ENCODE measurements around the gene FDXR.

FDXR gene

DNA sequence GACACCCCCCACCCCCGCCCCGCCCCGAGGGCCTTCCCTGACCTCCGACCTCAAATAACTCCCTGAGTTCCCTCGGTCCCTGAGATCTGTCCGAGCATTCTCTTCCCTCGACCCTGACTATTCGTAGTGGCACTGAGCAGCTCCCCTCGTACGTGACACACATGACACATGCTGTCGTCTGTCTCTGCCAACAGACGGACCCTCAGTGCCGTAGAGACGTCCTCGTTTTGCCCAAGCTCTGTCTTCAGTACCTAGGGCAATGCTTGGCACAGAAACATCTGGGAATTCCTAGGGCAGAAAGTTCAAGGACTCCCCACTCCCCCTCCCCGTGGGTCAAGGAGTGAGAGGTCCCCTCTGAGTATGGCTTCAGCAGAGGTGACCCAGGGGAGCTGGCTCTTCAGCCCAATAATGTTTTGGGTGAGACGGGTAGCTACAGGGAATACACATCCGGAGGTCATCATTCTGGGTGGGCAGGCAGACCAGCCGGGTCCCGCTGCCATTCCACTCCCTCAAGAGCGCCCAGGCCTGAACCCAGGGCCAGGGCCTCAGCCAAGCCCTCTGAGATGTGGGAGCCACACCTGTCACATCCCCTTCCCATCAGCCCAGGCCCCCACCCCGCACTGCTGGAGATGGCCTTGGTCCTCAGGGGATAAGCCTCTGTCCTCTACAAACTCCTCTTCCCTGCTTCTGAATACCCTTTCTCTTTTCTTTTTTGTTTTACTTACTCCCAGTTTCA, 21.3 kb upstream of the FDXR start:
- TF ChIP-seq, protein P1, sequence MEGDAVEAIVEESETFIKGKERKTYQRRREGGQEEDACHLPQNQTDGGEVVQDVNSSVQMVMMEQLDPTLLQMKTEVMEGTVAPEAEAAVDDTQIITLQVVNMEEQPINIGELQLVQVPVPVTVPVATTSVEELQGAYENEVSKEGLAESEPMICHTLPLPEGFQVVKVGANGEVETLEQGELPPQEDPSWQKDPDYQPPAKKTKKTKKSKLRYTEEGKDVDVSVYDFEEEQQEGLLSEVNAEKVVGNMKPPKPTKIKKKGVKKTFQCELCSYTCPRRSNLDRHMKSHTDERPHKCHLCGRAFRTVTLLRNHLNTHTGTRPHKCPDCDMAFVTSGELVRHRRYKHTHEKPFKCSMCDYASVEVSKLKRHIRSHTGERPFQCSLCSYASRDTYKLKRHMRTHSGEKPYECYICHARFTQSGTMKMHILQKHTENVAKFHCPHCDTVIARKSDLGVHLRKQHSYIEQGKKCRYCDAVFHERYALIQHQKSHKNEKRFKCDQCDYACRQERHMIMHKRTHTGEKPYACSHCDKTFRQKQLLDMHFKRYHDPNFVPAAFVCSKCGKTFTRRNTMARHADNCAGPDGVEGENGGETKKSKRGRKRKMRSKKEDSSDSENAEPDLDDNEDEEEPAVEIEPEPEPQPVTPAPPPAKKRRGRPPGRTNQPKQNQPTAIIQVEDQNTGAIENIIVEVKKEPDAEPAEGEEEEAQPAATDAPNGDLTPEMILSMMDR (IDR thresholded peaks at IDR 0.05; ENCODE audit: borderline replicate concordance, insufficient read depth, low read depth, low read length), result no peak
- no peak overlapping the region for H3K4me3 ChIP-seq (ENCODE audit: low read depth, low read length)

DNA sequence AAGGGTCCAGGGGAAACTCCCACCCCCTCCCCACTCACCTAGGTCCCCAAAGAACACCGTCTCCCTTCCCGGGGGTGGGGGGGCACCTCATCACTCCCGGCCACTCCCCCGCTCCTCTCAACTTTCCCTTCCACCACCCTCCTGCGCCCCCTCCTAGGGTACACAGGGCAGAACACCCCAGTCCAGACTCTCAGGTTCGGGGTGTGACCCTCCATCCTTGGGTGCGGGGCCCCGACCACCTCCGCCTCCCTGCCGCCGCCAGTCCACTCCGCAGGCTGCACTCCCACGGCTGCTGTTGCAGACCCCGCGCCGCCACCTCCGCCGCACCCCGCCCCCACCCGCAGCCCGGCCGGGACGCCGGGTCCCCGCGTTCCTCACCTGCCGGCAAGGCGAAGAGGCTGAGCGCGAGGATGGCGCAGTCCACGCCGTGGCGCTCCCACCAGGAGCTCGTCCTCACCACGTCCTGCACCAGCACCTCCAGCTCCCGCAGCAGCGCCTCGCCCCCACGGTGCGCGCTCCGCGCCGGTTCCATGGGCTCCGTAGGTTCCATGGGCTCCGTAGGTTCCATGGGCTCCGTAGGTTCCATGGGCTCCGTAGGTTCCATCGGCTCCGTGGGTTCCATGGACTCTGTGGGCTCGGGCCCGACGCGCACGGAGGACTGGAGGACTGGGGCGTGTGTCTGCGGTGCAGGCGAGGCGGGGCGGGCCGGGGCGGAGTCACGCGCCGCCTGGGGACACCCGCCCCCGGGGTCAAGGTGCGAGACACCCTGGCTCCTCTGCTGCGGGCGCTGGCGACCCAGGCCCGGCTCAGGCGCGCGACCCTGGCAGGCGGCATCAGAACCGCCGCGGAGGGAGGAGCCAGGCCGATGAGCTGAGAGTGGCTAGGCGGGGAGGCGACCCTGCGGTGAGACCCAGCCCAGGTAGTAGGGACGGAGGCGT, 20.4 kb upstream of the FDXR start, which contains the start of gene FADS6:
TSS of gene FADS6 (minus strand) at position 660 of the 938 bp plus-strand sequence. CDS start at position 622, 38 bp downstream.
- no peak within 1 kb of the TSS for H3K4me3 ChIP-seq (ENCODE audit: low read depth, low read length)
- TF ChIP-seq, protein P1 (IDR thresholded peaks at IDR 0.05; ENCODE audit: borderline replicate concordance, insufficient read depth, low read depth, low read length), result no peak

DNA sequence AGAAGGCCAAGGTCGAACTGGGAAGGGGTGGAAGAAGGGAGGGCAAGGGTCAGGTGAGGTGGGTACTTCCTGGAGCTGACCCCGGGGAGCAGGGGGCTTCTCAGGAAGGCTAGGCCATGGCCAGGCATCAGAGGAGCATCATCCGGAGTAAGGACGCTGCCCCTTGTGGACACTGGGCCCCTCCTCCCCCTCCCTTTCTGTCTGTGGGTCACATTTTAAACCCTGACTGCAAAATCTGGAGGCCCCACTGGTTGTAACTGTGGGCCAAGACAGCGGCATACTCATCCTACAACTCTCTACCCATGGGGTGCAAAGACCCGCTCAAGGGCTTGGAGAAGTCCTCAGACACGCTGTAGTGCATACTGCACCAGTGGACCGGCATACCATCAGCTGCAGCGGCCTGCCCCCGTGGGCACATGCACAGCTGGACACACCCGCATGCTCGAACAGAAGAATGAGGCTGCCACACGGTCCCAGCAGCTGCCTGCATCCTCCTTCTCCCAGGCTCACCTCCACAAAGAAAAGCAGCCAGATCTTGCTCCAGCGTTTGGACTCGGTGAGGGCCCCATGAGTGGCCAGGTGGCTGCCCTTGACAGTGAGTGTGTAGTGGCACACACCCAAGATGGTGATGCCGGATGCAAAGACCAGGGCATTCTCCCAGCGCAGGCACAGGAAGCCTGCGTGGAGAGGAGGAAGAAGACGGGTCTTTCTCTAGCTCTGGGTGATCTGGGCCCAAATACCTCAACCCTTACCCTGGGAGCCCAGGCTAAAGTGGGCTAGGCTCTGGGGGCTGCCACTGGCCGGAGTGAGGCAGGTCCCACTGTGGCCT, 19.4 kb upstream of the FDXR start:
- no peak overlapping the region for H3K4me3 ChIP-seq (ENCODE audit: low read depth, low read length)
- TF ChIP-seq, protein P1 (IDR thresholded peaks at IDR 0.05; ENCODE audit: borderline replicate concordance, insufficient read depth, low read depth, low read length), result no peak

DNA sequence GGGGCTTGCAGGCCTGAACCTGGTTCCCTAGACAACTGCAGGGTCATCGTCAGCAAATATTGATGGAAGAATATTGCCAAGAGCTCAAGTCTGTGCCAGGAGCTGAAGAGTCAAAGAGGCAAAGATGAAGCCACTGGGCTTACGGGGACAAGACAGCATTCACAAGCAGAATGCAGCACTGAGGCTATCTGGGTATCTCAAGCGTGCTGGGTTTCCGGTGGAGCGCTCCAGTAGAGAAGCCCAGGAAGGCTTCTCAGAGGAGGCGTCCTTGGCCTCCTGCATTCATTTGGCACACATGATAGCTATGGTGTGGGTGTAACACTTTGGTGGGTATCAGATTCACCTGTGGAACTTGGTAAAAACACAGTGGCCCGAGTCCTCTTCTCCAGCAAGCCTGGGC, 17.8 kb upstream of the FDXR start:
- TF ChIP-seq, protein P1 (IDR thresholded peaks at IDR 0.05; ENCODE audit: borderline replicate concordance, insufficient read depth, low read depth, low read length), result no peak
- H3K4me3 ChIP-seq (ENCODE audit: low read depth, low read length), result no peak overlapping the region

DNA sequence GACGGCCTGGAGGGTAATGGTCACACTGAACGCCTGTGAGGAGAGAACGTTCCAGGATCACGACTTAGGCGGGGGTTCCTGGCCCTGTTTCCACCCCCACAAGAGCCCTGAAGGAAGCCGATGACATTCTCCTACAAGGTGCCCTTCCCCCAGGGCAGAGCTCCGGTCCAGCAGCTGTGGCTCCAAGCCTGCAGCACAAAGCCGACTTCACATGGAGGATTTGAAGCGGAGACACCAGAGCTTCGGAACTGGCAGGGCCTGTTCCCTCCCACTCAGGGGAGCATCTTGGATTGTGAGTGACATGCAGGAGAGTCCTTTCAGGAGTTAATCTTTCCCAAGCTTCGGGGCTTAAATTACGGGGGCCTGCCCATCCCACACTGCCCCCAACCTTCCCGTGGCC, 15.7 kb upstream of the FDXR start:
- H3K4me3 ChIP-seq (ENCODE audit: low read depth, low read length), result no peak overlapping the region
- TF ChIP-seq, protein P1 (IDR thresholded peaks at IDR 0.05; ENCODE audit: borderline replicate concordance, insufficient read depth, low read depth, low read length), result no peak

DNA sequence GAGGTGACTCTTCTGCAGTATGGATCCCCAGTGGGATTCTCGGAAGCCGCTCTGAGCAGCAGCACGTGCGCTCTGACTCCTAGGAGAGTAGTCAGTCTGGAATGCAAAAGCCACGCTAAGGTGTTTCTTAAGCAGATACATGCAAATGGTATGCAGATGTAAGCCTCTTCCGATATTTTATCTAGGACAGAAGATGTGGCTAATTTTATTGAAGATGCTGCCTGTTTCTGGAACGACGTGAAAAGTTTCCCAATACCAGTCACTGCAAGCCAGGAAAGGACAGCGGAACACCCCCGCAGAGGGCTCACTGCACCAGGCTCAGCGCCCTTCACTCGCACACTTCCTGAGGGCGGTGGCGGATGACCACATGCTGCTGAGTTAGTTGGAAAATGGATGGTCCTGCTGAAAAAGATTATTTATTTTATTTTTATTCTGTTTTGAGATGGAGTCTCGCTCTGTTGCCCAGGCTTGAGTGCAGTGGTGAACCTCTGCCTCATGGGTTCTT, 10.5 kb upstream of the FDXR start:
- TF ChIP-seq, protein P1 (IDR thresholded peaks at IDR 0.05; ENCODE audit: borderline replicate concordance, insufficient read depth, low read depth, low read length), result no peak

More for the DNA sequence above, 10.5 kb upstream of the FDXR start:
- no peak overlapping the region for H3K4me3 ChIP-seq (ENCODE audit: low read depth, low read length)

Measured in GM12875 (cell line).